HEK293 (cell line): ENCODE measurements around the gene NCOA7.

Source experiments
- BCL11A ChIP-seq: fragments of 450-650 bp; formaldehyde crosslinking; IDR thresholded peaks from 2 replicates; pipeline ENCODE4 v1.5.1; 2016; ENCODE audit warnings: low read depth, missing biosample characterization, missing genetic modification characterization
- KLF9 ChIP-seq: fragments of 450-650 bp; formaldehyde crosslinking; IDR thresholded peaks from 2 replicates; pipeline ENCODE4 v1.5.1; 2016; ENCODE audit warnings: missing biosample characterization, missing genetic modification characterization, low read depth
- WT1 ChIP-seq: fragments of 450-650 bp; formaldehyde crosslinking; IDR thresholded peaks from 2 replicates; pipeline ENCODE4 v1.5.1; 2016; ENCODE audit warnings: missing biosample characterization, missing genetic modification characterization
- ZBTB21 ChIP-seq: fragments of 450-650 bp; formaldehyde crosslinking; IDR thresholded peaks from 2 replicates; pipeline ENCODE4 v1.5.1; 2017; ENCODE audit warnings: missing biosample characterization, missing genetic modification characterization
- ZNF157 ChIP-seq: fragments of 450-650 bp; formaldehyde crosslinking; IDR thresholded peaks from 2 replicates; pipeline ENCODE4 v1.5.1; 2016; ENCODE audit warnings: missing biosample characterization, missing genetic modification characterization
- ZNF23 ChIP-seq: fragments of 450-650 bp; formaldehyde crosslinking; IDR thresholded peaks from 2 replicates; pipeline ENCODE4 v1.5.1; 2016; ENCODE audit warnings: missing biosample characterization, missing genetic modification characterization, borderline replicate concordance
- ZNF24 ChIP-seq: fragments of 450-650 bp; formaldehyde crosslinking; IDR thresholded peaks from 2 replicates; pipeline ENCODE4 v1.5.1; 2016; ENCODE audit warnings: missing biosample characterization, missing genetic modification characterization
- ZNF302 ChIP-seq: fragments of 450-650 bp; formaldehyde crosslinking; IDR thresholded peaks from 2 replicates; pipeline ENCODE4 v1.5.1; 2016; ENCODE audit warnings: missing biosample characterization, missing genetic modification characterization, low read depth
- ZNF311 ChIP-seq: fragments of 450-650 bp; formaldehyde crosslinking; IDR thresholded peaks from 2 replicates; pipeline ENCODE4 v1.5.1; 2017; ENCODE audit warnings: missing biosample characterization, missing genetic modification characterization, borderline replicate concordance
- ZNF335 ChIP-seq: fragments of 450-650 bp; formaldehyde crosslinking; conservative IDR thresholded peaks from 2 replicates; pipeline ENCODE4 v1.5.1; 2016; ENCODE audit warnings: missing biosample characterization, missing genetic modification characterization
- ZNF391 ChIP-seq: fragments of 450-650 bp; formaldehyde crosslinking; IDR thresholded peaks from 2 replicates; pipeline ENCODE4 v1.5.1; 2016; ENCODE audit warnings: low read depth, missing biosample characterization, missing genetic modification characterization, borderline replicate concordance
- ZNF394 ChIP-seq: fragments of 450-650 bp; formaldehyde crosslinking; IDR thresholded peaks from 2 replicates; pipeline ENCODE4 v1.5.1; 2016; ENCODE audit warnings: missing biosample characterization, missing genetic modification characterization, mild to moderate bottlenecking, moderate library complexity, borderline replicate concordance
- ZNF426 ChIP-seq: fragments of 450-650 bp; formaldehyde crosslinking; IDR thresholded peaks from 2 replicates; pipeline ENCODE4 v1.5.1; 2017; ENCODE audit warnings: missing biosample characterization, missing genetic modification characterization, mild to moderate bottlenecking, inconsistent platforms, moderate library complexity
- ZNF433 ChIP-seq: fragments of 450-650 bp; formaldehyde crosslinking; IDR thresholded peaks from 2 replicates; pipeline ENCODE4 v1.5.1; 2016; ENCODE audit warnings: missing biosample characterization, missing genetic modification characterization, low read depth
- ZNF48 ChIP-seq: fragments of 450-650 bp; formaldehyde crosslinking; IDR thresholded peaks from 2 replicates; pipeline ENCODE4 v1.5.1; 2016; ENCODE audit warnings: missing biosample characterization, missing genetic modification characterization
- ZNF521 ChIP-seq: fragments of 450-650 bp; formaldehyde crosslinking; IDR thresholded peaks from 2 replicates; pipeline ENCODE4 v1.5.1; 2017; ENCODE audit warnings: missing biosample characterization, mild to moderate bottlenecking, missing genetic modification characterization
- ZNF529 ChIP-seq: fragments of 450-650 bp; formaldehyde crosslinking; IDR thresholded peaks from 2 replicates; pipeline ENCODE4 v1.5.1; 2017; ENCODE audit warnings: missing genetic modification characterization, missing biosample characterization; ENCODE audit not compliant: insufficient replicate concordance
- ZNF560 ChIP-seq: fragments of 450-650 bp; formaldehyde crosslinking; IDR thresholded peaks from 2 replicates; pipeline ENCODE4 v1.5.1; 2017; ENCODE audit warnings: missing biosample characterization, missing genetic modification characterization, borderline replicate concordance
- ZNF610 ChIP-seq: fragments of 450-650 bp; formaldehyde crosslinking; IDR thresholded peaks from 2 replicates; pipeline ENCODE4 v1.5.1; 2016; ENCODE audit warnings: missing biosample characterization, missing genetic modification characterization, borderline replicate concordance
- ZNF621 ChIP-seq: fragments of 450-650 bp; formaldehyde crosslinking; IDR thresholded peaks from 2 replicates; pipeline ENCODE4 v1.5.1; 2017; ENCODE audit warnings: missing biosample characterization, missing genetic modification characterization
- ZNF624 ChIP-seq: fragments of 450-650 bp; formaldehyde crosslinking; IDR thresholded peaks from 2 replicates; pipeline ENCODE4 v1.5.1; 2017; ENCODE audit warnings: missing biosample characterization, missing genetic modification characterization
- ZNF660 ChIP-seq: fragments of 450-650 bp; IDR thresholded peaks from 2 replicates; pipeline ENCODE4 v1.5.1; 2018; ENCODE audit warnings: missing biosample characterization, mild to moderate bottlenecking, missing genetic modification characterization
- ZNF777 ChIP-seq: fragments of 450-650 bp; formaldehyde crosslinking; IDR thresholded peaks from 2 replicates; pipeline ENCODE4 v1.5.1; 2017; ENCODE audit warnings: missing biosample characterization, missing genetic modification characterization, borderline replicate concordance
- TF ChIP-seq, protein P1 (sequence below): fragments of 450-650 bp; formaldehyde crosslinking; IDR thresholded peaks from 2 replicates; pipeline ENCODE4 v1.5.1; 2016; ENCODE audit warnings: missing biosample characterization, missing genetic modification characterization, borderline replicate concordance
- TF ChIP-seq, protein P2 (sequence below): fragments of 450-650 bp; IDR thresholded peaks from 2 replicates; pipeline ENCODE4 v1.5.1; 2018; ENCODE audit warnings: missing biosample characterization, mild to moderate bottlenecking, missing genetic modification characterization
- TF ChIP-seq, protein P3 (sequence below): fragments of 450-650 bp; formaldehyde crosslinking; IDR thresholded peaks from 2 replicates; pipeline ENCODE4 v1.5.1; 2016; ENCODE audit warnings: missing biosample characterization, missing genetic modification characterization
- TF ChIP-seq, protein P4 (sequence below): fragments of 450-650 bp; formaldehyde crosslinking; IDR thresholded peaks from 2 replicates; pipeline ENCODE4 v1.5.1; 2016; ENCODE audit warnings: missing biosample characterization, missing genetic modification characterization, borderline replicate concordance
- TF ChIP-seq, protein P5 (sequence below): fragments of 450-650 bp; formaldehyde crosslinking; IDR thresholded peaks from 2 replicates; pipeline ENCODE4; 2016; ENCODE audit warnings: missing biosample characterization, missing genetic modification characterization

NCOA7 gene

DNA sequence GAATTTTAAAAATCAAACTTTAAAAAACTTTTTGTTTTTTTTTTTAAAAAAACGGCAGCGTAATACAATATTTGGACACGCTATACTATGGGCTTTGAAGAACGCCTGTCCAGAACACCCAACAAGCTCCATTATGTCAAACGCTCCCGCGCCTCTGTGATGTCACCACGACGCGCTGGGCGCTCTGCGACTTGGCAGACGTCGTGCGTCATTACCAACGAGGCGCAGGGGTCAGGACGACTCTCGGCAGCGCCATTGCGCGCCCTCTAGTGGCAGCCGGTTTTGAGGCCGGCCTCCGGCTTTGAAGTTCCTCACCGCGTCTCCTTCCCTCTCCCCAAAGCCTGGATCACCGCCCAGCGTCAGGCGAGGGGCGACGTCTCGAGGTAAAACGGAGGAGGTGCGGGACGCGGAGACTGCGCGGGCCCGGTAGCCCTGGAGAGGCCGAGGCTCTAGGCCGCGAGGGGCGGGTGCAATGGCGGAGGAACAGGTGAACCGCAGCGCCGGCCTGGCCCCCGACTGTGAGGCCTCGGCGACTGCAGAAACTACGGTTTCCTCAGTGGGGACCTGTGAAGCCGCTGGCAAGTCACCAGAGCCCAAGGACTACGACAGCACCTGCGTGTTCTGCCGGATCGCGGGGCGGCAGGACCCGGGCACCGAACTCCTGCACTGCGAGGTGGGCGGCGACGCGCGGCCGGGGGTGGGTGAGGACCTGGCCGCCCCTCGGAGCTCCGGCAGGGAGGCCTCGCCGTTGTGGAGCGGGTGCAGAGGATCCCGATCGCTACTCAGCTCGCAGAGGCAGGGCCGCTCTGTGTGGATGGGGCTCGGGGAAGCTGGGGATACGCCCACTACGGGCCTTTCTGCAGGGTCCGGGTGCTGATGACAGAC, 166.0 kb downstream of the NCOA7 start, which contains the start of gene HINT3 (continued):
- TF ChIP-seq ZNF610 (tag by site-specific recombination) (peak; percentile 89), ZNF560 (tag by site-specific recombination) (no peak), ZNF521 (tag by site-specific recombination) (no peak), ZNF660 (tag by site-specific recombination) (peak; percentile 95), ZNF529 (no peak), ZNF777 (tag by site-specific recombination) (0 out of 2 replicates have a peak, but pooled peaks have one; percentile 70), ZNF302 (no peak), ZNF433 (no peak), BCL11A (0 out of 2 replicates have a peak, but pooled peaks have one; percentile 24), ZNF391 (tag by site-specific recombination) (peak; percentile 90; the same call in 1 of the 2 replicates), ZNF311 (tag by site-specific recombination) (no peak), KLF9 (tag by site-specific recombination) (peak; percentile 94), ZNF394 (tag by site-specific recombination) (peak; percentile 82), ZNF48 (tag by site-specific recombination) (no peak), WT1 (peak; percentile 62; the same call in 1 of the 2 replicates), ZNF335 (tag by site-specific recombination) (peak; percentile 76), ZNF157 (tag by site-specific recombination) (no peak), ZBTB21 (peak; percentile 99), ZNF23 (no peak), ZNF621 (no peak), ZNF624 (tag by site-specific recombination) (no peak), ZNF24 (tag by site-specific recombination) (peak; percentile 96), ZNF426 (tag by site-specific recombination) (no peak; the same call in 1 of the 2 replicates)
- TF ChIP-seq, protein P1, sequence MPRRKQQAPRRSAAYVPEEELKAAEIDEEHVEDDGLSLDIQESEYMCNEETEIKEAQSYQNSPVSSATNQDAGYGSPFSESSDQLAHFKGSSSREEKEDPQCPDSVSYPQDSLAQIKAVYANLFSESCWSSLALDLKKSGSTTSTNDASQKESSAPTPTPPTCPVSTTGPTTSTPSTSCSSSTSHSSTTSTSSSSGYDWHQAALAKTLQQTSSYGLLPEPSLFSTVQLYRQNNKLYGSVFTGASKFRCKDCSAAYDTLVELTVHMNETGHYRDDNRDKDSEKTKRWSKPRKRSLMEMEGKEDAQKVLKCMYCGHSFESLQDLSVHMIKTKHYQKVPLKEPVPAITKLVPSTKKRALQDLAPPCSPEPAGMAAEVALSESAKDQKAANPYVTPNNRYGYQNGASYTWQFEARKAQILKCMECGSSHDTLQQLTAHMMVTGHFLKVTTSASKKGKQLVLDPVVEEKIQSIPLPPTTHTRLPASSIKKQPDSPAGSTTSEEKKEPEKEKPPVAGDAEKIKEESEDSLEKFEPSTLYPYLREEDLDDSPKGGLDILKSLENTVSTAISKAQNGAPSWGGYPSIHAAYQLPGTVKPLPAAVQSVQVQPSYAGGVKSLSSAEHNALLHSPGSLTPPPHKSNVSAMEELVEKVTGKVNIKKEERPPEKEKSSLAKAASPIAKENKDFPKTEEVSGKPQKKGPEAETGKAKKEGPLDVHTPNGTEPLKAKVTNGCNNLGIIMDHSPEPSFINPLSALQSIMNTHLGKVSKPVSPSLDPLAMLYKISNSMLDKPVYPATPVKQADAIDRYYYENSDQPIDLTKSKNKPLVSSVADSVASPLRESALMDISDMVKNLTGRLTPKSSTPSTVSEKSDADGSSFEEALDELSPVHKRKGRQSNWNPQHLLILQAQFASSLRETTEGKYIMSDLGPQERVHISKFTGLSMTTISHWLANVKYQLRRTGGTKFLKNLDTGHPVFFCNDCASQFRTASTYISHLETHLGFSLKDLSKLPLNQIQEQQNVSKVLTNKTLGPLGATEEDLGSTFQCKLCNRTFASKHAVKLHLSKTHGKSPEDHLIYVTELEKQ (tag by site-specific recombination) = peak; percentile 60; the same call in 1 of the 2 replicates
- TF ChIP-seq, protein P2, sequence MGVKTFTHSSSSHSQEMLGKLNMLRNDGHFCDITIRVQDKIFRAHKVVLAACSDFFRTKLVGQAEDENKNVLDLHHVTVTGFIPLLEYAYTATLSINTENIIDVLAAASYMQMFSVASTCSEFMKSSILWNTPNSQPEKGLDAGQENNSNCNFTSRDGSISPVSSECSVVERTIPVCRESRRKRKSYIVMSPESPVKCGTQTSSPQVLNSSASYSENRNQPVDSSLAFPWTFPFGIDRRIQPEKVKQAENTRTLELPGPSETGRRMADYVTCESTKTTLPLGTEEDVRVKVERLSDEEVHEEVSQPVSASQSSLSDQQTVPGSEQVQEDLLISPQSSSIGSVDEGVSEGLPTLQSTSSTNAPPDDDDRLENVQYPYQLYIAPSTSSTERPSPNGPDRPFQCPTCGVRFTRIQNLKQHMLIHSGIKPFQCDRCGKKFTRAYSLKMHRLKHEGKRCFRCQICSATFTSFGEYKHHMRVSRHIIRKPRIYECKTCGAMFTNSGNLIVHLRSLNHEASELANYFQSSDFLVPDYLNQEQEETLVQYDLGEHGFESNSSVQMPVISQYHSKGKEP (tag by site-specific recombination) = no peak
- TF ChIP-seq, protein P3, sequence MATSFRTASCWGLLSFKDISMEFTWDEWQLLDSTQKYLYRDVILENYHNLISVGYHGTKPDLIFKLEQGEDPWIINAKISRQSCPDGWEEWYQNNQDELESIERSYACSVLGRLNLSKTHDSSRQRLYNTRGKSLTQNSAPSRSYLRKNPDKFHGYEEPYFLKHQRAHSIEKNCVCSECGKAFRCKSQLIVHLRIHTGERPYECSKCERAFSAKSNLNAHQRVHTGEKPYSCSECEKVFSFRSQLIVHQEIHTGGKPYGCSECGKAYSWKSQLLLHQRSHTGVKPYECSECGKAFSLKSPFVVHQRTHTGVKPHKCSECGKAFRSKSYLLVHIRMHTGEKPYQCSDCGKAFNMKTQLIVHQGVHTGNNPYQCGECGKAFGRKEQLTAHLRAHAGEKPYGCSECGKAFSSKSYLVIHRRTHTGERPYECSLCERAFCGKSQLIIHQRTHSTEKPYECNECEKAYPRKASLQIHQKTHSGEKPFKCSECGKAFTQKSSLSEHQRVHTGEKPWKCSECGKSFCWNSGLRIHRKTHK (tag by site-specific recombination) = no peak
- TF ChIP-seq, protein P4, sequence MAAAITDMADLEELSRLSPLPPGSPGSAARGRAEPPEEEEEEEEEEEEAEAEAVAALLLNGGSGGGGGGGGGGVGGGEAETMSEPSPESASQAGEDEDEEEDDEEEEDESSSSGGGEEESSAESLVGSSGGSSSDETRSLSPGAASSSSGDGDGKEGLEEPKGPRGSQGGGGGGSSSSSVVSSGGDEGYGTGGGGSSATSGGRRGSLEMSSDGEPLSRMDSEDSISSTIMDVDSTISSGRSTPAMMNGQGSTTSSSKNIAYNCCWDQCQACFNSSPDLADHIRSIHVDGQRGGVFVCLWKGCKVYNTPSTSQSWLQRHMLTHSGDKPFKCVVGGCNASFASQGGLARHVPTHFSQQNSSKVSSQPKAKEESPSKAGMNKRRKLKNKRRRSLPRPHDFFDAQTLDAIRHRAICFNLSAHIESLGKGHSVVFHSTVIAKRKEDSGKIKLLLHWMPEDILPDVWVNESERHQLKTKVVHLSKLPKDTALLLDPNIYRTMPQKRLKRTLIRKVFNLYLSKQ (tag by site-specific recombination) = no peak
- TF ChIP-seq, protein P5, sequence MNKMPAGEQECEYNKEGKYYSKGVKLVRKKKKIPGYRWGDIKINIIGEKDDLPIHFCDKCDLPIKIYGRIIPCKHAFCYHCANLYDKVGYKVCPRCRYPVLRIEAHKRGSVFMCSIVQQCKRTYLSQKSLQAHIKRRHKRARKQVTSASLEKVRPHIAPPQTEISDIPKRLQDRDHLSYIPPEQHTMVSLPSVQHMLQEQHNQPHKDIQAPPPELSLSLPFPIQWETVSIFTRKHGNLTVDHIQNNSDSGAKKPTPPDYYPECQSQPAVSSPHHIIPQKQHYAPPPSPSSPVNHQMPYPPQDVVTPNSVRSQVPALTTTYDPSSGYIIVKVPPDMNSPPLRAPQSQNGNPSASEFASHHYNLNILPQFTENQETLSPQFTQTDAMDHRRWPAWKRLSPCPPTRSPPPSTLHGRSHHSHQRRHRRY = no peak; the same call in 1 of the 2 replicates
